Sigmoid colon (tissue), 7 donors: ENCODE results near the gene ING4. TPM values are rescaled to one million over a fixed set of nuclear protein-coding genes. Genes with fewer than 3 reads are reported as not detected.

Source experiments
- DNase-seq: peaks from one replicate; pipeline ENCODE4 v3.0.0-alpha.2; 2019
- H3K27ac ChIP-seq, 4 donors: fragments of 200-600 bp; sonication (generic); one replicate each; pipeline ENCODE4 v1.5.1; 2016 to 2019; ENCODE audit warnings: mild to moderate bottlenecking in 1 of 4
- H3K27me3 ChIP-seq, 3 donors: fragments of 200-600 bp; sonication (generic); one replicate each; pipeline ENCODE4 v1.5.1; 2019; ENCODE audit warnings: mild to moderate bottlenecking in 1 of 3
- H3K36me3 ChIP-seq, 4 donors: fragments of 200-600 bp; sonication (generic); one replicate each; pipeline ENCODE4 v1.5.1; 2016 to 2019
- H3K4me1 ChIP-seq, 4 donors: fragments of 200-600 bp; sonication (generic); one replicate each; pipeline ENCODE4 v1.5.1; 2017 to 2019
- H3K4me3 ChIP-seq, 4 donors: fragments of 200-600 bp; sonication (generic); one replicate each; pipeline ENCODE4 v1.5.1; 2017 to 2019; ENCODE audit warnings: mild to moderate bottlenecking in 2 of 4, moderate library complexity in 1 of 4
- H3K9me3 ChIP-seq, 4 donors: fragments of 200-600 bp in 3 of 4; sonication (generic) in 3 of 4; one replicate each; pipeline versions ENCODE4 v1.5.1 to v1.6.1; 2013 to 2019
- EP300 ChIP-seq, 4 donors: sonication (generic); formaldehyde crosslinking; IDR thresholded peaks; one replicate each; pipeline ENCODE4 v1.6.1; 2017; ENCODE audit warnings: antibody characterized with exemption in 4 of 4
- POLR2A ChIP-seq, 2 donors: fragments of 450-650 bp; IDR thresholded peaks; one replicate each; pipeline ENCODE4 v1.6.1; 2016; ENCODE audit warnings: antibody characterized with exemption in 2 of 2, mild to moderate bottlenecking in 2 of 2, moderate library complexity in 2 of 2
- POLR2AphosphoS5 ChIP-seq, 4 donors: sonication (generic); formaldehyde crosslinking; IDR thresholded peaks; one replicate each; pipeline ENCODE4 v1.6.1; 2017; ENCODE audit warnings: antibody characterized with exemption in 4 of 4
- WGBS, 2 donors: extraction: QIAGEN DNeasy Blood & Tissue Kit; methylation state at CpG; one replicate each; pipeline ENCODE4 v1.1.7; 2013; 5-methylcytosine and 5-hydroxymethylcytosine counted together
- intact Hi-C: fragments of 100-400 bp; cut with DNase I; formaldehyde crosslinking; loops from one replicate; pipeline ENCODE4 v1.15.1; 2023
- polyA plus RNA-seq, 3 donors: library from polyadenylated mRNA; stranded (reverse); fragments of 200-250 nt; gene quantifications; one replicate each; pipeline ENCODE4 v1.2.3, GENCODE V29; 2013
- total RNA-seq, 4 donors: library from RNA; depleted of rRNA; stranded (reverse); fragments of >200 nt; gene quantifications; one replicate each; pipeline ENCODE4 v1.1.0, GENCODE V29; 2016
- TF ChIP-seq, protein P1 (sequence below), 4 experiments: fragments of 450-650 bp in 3 of 4; fragments of 200-600 bp in 1 of 4; IDR thresholded peaks; one replicate each; pipeline ENCODE4 v1.5.1; 2016 to 2019; ENCODE audit warnings: antibody characterized with exemption in 4 of 4, mild to moderate bottlenecking in 3 of 4, moderate library complexity in 2 of 4
- donor health status: healthy with polysubstance abuse.
- donor health status: Bipolar disorder and iron deficiency.
- donor health status: healthy.

The ING4 gene
- total and polyA plus RNA-seq, 7 donors = 37.8 to 85.9 (median 59.5) TPM

DNA sequence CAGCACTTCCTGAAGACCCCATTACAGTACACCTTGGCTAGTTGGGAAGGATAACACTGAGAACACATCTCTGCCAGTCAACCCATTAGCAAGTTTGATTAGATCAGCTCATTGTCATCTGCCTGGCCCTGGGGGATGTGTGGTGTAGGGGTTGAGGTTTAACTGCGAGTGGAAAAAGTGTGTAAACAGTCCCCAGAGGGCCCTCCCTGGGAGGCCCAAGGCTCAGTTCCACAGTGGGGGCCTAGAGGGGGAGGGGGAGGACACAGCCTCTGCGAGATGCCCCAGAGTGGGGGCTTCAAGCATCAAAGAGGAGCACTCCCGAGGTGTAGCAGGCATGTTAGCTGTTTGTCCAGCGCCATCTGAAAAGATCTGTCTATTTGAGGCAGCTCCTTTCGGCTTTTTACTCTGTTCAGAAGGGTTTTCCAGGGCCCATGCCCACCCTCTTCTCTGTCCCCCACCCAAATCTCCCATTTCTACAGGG is 27.5 kb downstream of the ING4 start:
- H3K4me1 ChIP-seq = peaks cover 0 to 8% (median 2%) of the 10 kb centered on the region in 4 donors

DNA sequence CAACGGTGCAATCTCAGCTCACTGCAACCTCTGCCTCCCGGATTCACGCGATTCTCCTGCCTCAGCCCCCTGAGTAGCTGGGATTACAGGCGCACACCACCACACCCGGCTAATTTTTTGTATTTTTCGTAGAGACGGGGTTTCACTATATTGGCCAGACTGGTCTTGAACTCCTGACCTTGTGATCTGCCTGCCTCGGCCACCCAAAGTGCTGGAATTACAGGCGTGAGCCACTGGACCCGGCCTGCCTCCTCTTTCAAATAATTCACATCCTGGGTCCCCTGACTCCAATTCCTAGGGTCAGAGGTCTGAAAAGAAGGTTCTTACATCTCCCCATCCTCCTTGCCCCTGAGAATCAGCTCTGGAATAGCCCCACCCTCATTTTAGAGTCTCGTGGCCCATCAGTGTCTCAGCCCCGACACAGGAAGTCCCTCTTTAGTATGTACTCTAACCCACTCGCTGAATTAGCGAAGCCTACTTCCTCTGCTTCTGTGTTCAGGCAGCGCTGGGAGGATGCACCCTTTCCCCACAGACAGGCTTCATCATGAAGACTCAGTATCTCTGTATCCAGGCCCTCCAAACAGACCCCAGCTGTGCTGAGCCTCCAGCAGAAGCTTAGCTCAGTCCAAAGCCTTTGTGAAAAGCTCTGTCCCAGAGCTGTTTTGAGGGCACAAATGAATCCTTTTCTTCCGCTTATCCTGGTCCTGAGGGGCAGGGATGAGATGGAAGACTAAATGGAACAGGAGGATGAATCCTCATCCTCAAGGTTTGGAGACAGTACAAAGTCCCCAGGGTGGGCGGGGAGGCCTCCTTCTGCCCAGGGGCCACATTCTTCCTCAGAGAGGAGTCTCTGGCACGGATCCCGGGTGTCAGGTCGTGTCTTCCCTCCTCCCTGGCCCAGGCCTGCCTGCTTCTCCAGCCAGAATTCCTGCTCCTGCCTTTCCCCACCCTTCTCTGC is 30.6 kb downstream of the ING4 start:
- intact Hi-C loops = no loop called here
- Histone ChIP-seq H3K36me3 (no peaks in the 10 kb centered on the region), H3K4me3 (no peak overlapping the region), H3K27ac (peak overlapping the region; percentile 19 to 47 (median 30)), H3K27me3 (no peaks in the 10 kb centered on the region), H3K9me3 (no peaks in the 10 kb centered on the region), H3K4me1 (peaks cover 0 to 8% (median 2%) of the 10 kb centered on the region in 4 donors)
- no peak for DNase-seq
- TF ChIP-seq EP300 (IDR thresholded peaks at IDR 0.05) = no peak
- peak in 1 of 4 donors; percentile 24 for TF ChIP-seq POLR2AphosphoS5 (IDR thresholded peaks at IDR 0.05)
- TF ChIP-seq, protein P1, sequence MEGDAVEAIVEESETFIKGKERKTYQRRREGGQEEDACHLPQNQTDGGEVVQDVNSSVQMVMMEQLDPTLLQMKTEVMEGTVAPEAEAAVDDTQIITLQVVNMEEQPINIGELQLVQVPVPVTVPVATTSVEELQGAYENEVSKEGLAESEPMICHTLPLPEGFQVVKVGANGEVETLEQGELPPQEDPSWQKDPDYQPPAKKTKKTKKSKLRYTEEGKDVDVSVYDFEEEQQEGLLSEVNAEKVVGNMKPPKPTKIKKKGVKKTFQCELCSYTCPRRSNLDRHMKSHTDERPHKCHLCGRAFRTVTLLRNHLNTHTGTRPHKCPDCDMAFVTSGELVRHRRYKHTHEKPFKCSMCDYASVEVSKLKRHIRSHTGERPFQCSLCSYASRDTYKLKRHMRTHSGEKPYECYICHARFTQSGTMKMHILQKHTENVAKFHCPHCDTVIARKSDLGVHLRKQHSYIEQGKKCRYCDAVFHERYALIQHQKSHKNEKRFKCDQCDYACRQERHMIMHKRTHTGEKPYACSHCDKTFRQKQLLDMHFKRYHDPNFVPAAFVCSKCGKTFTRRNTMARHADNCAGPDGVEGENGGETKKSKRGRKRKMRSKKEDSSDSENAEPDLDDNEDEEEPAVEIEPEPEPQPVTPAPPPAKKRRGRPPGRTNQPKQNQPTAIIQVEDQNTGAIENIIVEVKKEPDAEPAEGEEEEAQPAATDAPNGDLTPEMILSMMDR (IDR thresholded peaks at IDR 0.05) = no peak
- WGBS, 2 donors = 50% methylated on average over 21 of the region's 21 CpGs

More for the DNA sequence above, 27.5 kb downstream of the ING4 start:
- Histone ChIP-seq H3K27me3 (no peaks in the 10 kb centered on the region), H3K9me3 (no peaks in the 10 kb centered on the region), H3K27ac (no peak overlapping the region), H3K4me3 (no peak overlapping the region), H3K36me3 (no peaks in the 10 kb centered on the region)
- TF ChIP-seq, protein P1 (IDR thresholded peaks at IDR 0.05) = no peak
- no peak for TF ChIP-seq EP300 (IDR thresholded peaks at IDR 0.05)
- no peak for TF ChIP-seq POLR2AphosphoS5 (IDR thresholded peaks at IDR 0.05)
- TF ChIP-seq POLR2A (IDR thresholded peaks at IDR 0.05) = no peak
- intact Hi-C loops = no loop called here
- no peak for DNase-seq
- WGBS, 2 donors = 8 to 23% methylated on average over 5 of the region's 5 CpGs

GRCh38 chr12:6631549-6631961 is 31.4 kb downstream of the ING4 start:
- H3K27ac ChIP-seq = peak overlapping the region in 2 of 4 donors; percentile 40 to 47
- H3K4me3 ChIP-seq = no peak overlapping the region
- H3K4me1 ChIP-seq = peaks cover 0 to 8% (median 2%) of the 10 kb centered on the region in 4 donors
- intact Hi-C loops = no loop called here
- H3K9me3 ChIP-seq = no peaks in the 10 kb centered on the region
- no peak for DNase-seq
- no peaks in the 10 kb centered on the region for H3K36me3 ChIP-seq
- 37 to 60% methylated on average over 3 of the region's 3 CpGs for WGBS, 2 donors
- no peak for TF ChIP-seq EP300 (IDR thresholded peaks at IDR 0.05)
- TF ChIP-seq POLR2A (IDR thresholded peaks at IDR 0.05) = peak in 1 of 2 donors; percentile 69
- TF ChIP-seq POLR2AphosphoS5 (IDR thresholded peaks at IDR 0.05) = no peak
- TF ChIP-seq, protein P1 (IDR thresholded peaks at IDR 0.05) = no peak
- no peaks in the 10 kb centered on the region for H3K27me3 ChIP-seq

GRCh38 chr12:6630736-6631135 is 32.2 kb downstream of the ING4 start:
- Histone ChIP-seq H3K27me3 (no peaks in the 10 kb centered on the region), H3K27ac (no peak overlapping the region), H3K4me3 (no peak overlapping the region), H3K9me3 (no peaks in the 10 kb centered on the region), H3K4me1 (peaks cover 0 to 8% (median 2%) of the 10 kb centered on the region in 4 donors), H3K36me3 (no peaks in the 10 kb centered on the region)
- TF ChIP-seq EP300 (IDR thresholded peaks at IDR 0.05) = no peak
- TF ChIP-seq, protein P1 (IDR thresholded peaks at IDR 0.05) = no peak
- no peak for TF ChIP-seq POLR2A (IDR thresholded peaks at IDR 0.05)
- TF ChIP-seq POLR2AphosphoS5 (IDR thresholded peaks at IDR 0.05) = no peak
- 48 to 73% methylated on average over 5 of the region's 5 CpGs for WGBS, 2 donors
- no peak for DNase-seq
- intact Hi-C loops = no loop called here
